ENCODE measurements around the gene BICD2.

Gene BICD2

DNA sequence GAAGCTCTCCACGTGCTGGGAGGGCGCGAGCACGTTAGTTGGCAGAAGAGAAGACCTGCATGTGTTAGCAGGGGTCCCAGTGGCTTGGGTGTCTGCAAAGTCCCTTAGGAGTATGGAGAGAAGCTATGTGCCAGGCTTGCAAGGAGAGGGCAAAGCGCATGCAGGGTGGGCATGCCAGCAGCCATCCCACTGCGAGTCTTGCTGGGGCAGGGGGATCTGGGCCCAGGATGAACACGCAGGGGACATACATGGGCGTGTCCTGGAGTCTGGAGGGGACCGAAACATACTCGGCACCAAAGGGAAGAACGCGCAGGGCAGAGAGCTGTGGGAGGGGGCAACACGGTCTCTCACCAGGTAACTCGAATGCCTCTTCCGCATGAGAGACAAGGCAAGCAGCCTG lies 51.1 kb downstream of the BICD2 start:
- DNase-seq: no peak

DNA sequence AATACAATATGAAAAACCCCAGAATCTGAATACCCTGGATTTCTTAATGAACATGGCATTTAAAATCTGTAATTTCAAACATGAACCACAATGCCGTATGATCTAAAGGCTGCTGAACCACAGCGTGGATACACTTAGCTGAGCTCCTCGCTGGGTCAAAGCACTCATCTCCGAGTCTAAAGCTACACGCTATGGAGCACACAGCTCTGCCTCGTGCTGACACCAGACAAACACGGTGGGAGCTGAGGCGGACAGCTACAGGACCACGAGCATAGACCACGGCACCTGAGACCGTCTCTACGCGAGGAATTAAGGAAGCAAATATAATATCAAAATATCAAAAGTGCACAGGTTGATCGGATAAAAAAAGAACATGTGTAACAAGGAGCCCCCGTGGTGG lies 51.9 kb downstream of the BICD2 start:
- no peak for DNase-seq

DNA sequence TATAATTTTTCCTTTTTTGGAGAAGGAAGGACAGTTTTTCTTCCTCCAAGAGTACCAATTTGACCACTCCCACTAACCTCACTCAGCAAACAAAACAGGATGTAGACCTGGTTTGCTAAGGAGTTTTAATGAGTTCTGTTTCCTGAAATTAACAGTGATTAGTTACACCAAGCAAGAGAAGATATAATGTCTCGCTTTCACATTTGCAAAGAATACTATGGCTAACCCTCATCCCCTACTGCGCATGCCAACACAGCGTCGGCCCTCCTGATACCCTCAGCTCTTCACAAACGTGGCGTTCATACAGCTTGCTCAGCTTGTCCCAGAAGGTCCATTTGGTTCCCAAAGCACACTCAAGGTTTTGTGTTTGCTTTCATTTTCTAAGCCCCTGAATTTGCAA lies 52.8 kb downstream of the BICD2 start:
- DNase-seq: no peak

DNA sequence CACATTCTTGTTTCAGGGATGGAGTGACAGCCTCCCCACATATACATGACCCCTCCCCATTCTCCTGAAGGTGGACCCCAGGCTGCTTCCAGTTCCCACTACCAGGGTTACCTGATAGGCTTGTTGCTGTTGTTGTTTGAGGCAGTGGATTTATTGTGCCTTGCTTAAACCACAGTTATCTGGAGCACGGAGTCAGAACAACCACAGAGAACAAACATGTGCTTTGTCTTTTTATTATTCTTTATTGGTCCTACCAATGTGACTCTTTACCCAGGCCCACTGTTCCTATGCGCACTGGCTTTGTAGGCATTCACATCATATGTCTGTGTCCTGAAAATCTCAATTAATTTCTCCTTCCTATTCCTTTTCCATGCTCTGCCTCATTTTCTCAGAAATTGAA lies 53.5 kb downstream of the BICD2 start:
- DNase-seq: no peak

DNA sequence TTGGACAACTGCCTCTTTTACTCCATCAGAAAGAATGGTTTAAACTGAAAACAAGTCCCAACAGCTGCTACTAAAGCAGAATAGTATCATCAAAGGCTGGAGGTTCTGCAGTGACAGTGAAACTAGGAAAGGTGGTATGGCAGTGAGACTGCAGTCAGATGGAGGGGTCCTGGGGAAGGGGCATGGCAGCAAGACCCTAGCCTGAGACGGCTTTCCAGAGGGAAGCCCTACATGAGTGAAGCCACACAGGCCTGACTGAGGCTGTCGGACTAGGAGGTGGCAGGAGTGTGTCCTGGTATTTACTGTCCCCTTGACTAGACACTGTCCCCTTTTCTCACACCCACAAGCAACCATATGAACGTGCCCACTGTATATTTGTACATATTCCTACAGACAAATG lies 54.3 kb downstream of the BICD2 start:
- DNase-seq: no peak

DNA sequence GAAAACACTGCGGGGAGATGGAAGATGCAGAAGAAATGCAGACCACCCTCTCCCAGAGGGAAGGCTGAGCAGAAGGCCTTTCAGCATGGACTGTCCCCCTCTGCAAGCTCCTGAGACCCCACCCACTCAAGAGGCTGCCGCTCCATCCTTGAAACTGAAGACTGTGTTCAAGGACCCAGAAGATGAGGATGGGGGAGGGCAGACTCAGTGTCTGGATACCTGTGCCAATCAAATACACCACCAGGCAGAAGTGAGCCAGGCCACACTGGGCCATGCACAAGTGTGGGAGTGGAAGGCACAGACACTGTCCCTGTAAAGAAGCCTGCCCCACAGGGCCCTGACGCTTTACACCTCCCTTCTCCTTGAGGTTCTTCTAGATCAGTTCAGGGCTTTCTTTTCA lies 54.7 kb downstream of the BICD2 start:
- DNase-seq: no peak

DNA sequence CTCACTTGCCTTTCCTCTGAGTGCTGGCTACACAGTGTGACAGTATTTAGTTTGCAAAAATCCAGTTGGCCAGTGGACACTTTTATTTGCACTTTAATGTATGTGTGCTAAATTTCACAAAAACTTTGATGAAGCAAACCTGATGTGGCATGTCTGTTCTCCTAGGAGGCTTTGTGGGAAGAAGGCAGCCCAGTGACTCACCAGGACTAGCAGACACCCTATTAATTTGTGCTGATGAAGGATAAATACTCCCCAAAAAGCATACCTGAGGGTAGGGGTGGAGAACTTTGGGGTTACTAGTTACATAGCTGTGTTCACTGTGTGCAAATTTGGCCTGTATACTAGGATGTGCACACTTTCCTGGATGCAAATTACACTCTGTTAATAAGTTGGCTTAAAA lies 55.4 kb downstream of the BICD2 start:
- no peak for DNase-seq

DNA sequence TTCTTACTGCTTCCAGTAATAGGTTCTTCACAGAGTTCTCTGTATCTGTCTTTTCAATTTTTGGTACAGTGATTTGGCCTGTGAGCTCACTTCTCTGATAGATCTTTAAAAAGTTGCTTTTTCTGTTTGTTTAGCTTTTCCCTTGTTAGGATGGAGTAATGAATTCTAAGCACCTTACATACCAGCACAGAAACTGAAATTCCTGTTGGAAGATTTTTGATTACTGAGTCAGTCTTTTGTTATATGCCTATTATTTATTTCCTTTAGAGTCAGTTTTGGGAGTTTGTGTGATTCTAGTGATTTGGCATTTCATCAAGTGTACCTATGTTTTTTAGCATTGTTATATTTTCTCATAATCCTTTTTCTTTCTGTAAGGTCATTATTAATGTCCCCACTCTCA lies 57.1 kb downstream of the BICD2 start:
- DNase-seq: no peak

DNA sequence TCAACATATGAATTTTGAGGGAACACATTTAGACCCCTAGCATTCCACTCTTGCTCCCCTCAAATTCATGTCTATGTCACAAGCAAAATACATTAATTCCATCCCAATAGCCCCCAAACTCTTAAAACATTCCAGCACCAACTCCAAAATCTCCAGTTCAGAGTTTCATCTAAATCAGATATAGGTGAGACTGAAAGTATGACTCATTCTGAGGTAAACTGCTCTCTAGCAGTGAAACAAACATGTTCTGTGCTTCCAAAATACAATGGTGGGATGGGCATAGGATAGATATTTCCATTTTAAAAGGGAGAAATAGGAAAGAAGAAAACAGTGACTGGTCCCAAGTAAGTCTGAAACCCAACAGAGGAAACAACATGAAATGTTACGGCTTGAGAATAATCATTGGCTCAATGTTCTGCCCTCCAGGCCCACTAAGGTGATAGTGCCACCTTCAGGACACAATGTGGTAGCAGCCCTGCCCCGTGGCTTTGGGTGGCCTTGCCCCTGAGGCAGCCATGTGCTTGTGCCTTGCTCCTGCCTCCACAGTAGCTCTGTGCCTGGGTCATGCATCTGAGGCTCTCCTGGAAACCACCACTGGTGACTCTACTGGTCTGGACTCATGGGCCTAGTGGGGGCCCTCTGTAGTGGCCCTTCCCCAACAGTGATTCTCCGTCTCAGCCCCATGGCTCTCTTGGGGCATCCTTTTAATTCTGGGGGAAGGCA lies 58.3 kb downstream of the BICD2 start:
- DNase-seq: no peak

DNA sequence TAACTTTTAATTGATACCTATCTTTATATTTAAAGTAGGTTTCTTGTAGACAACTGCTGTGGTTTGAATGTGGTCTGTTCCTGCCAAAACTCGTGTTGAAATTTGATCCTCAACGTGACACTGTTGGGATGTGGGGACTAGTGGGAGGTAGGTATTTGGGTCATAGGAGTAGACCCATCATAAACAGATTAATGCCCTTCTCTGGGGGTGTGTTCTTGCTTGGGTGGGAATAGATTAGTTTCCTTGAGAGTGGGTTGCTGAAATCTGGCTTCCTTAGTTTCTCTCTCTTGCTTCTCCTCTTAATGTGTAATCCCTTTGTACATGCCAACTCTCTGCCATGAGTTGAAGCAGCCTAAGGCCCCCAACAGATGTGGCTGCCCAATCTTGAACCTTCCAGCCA lies 60.1 kb downstream of the BICD2 start:
- DNase-seq: no peak

DNA sequence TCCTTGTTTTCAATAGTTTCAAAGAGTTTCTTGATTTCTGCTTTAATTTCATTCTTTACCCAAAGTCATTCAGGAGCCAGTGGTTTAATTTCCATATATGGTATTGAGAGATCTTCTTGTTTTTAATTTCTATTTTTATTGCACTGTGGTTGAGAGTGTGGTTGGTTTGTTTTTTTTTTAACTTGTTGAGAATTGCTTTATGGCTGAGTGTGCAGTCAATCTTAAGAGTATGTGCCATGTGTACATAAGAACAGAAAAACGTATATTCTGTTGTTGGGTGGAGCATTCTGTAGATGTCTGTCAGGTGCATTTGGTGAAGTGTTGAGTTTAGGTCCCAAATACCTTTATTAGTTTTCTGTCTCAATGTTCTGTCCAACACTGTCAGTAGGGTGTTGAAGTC lies 68.0 kb downstream of the BICD2 start:
- DNase-seq: no peak

DNA sequence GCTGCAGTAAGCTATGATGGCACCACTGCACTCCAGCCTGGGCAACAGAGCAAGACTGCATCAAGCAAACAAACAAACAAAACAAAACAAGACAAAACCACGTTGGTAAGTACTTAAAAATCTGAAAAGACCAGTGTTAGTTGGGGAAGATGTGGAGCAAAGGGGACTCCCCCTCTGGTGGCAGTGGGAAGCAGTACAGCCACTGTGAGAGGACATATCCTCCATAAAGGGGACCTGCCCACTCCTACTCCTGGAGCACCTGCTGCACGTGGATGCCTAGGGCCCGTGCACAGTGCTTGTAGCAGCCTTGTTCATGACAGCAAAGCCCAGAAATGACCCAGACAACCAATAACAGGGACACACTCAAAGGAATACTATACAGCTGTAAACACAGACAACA lies 77.7 kb downstream of the BICD2 start:
- no peak for DNase-seq

DNA sequence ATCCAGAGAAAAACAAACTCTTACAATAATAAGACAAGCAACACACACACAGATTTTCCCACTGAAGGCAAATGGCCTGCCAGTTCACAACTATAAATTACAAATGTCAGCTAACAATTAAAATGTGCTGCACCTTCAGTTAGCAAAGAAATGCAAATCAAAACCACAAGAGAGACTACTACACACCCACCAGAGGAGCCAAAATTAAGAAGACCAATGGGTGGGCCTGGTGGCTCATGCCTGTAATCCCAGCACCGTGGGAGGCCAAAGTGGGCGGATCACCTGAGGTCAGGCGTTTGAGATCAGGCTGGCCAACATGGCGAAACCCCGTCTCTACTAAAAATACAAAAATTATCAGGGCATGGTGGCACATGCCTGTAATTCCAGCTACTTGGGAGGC lies 79.6 kb downstream of the BICD2 start:
- DNase-seq: no peak

DNA sequence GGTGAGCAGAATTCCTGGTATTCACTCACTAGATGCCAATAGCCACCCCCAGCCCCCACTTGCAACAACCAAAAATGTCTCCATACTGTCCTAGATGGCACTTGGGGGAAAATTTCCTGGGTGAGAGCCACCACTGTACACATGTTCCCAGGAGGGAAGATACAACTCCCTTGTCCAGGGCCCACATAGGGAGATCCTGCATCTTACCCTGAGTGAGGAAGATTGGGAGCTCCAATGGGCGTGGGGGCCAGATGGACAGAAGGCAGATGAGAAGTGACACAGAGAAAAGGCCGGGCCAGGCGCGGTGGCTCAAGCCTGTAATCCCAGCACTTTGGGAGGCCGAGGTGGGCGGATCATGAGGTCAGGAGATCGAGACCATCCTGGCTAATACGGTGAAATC lies 82.4 kb downstream of the BICD2 start:
- no peak for DNase-seq

DNA sequence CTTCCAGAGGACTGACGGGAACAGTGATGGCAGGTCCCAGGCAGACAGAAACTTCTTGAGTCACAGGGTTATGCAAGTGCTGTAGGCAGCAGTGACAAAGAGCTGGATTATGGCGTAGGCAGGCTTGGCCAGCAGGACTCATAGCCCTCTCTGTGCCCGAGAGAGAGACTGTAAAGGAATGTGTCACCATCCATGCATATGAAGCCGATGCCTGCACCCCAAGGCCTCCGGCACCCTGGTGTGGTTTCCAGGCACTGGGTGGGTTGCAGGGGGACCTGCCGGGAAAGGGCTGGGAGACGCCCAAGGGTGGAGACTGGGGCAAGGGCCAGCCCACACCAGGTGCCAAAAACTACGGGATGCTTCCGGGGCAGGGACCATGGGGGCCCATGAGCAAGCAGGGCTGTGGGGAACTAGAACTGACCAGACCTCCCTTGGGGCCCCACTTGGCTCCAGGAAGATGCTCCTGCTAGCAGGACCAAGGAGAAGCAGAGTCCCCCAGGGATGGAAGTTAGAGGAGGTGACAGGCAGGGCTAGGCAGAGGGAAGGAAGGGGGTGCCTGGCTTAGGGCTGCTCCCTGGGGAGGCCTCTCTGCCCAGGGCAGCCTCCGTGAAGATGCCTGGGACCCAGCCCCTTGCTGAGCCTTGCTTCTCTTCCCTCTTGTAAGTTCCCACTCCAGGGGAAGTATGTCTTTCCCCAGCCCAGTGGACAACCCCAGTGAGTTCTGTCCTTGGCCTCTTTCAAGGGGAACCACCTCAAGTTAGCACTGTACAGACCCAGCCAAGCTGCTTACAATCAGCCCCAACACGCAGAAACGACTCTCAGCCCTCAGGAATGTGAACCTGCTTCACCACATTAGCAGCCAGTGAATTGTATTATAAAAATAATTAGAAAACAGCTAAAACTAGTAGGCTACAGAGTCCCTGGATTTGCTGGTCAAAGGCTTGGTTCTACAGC lies 84.2 kb downstream of the BICD2 start:
- DNase-seq: no peak

DNA sequence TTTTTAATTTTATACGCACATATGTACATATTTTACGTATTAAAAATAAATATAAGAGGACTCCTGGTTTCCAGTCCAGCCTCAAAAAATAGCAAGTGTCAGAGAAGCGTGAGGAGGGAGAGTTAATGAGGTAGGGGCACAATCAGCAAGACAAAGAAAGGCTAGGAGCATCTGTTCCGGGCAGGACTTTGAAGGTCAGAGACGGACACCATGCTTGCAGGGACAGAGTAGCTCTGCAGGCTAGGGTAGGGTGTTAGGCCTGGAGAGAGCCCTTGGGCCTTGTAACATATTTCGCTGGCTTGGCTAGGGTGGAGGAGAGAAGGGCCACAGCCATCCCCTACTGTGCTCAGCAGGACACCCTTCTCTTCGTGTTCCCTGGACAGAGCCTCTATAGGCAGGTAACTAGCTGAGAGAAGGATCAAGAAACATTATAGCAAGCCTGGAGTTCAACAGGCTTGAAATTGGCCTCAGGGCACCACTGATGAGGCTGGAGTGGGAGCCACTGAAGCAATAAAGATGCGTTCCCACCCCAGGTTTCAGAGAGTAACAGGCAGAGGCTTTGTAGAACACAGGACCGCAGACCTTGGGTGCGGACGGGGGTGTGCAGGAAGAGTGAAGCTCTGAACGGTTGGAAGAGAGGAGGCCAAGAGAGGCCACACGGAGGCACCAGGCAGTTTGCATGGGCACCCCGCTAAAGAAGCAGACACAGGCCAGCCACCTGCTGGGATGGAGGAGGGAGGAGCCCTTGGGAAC lies 85.0 kb downstream of the BICD2 start:
- no peak for DNase-seq

DNA sequence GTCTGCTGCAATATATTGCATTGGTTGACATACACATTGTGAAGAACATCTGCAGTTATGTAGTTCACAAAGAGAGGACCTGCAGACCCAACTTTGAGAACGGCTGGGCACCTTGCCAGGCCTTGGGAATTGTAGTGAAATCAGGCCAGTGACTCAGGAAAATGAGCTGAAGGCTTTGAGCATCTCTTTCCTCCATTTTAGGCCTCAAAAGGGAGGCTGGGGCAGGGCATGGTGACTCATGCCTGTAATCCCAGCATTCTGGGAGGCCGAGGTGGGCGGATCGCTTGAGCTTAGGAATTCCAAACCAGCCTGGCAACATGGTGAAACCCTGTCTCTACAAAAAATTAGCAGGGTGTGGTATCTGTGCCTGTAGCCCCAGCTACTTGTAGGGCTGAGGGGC lies 93.3 kb downstream of the BICD2 start:
- DNase-seq: no peak

DNA sequence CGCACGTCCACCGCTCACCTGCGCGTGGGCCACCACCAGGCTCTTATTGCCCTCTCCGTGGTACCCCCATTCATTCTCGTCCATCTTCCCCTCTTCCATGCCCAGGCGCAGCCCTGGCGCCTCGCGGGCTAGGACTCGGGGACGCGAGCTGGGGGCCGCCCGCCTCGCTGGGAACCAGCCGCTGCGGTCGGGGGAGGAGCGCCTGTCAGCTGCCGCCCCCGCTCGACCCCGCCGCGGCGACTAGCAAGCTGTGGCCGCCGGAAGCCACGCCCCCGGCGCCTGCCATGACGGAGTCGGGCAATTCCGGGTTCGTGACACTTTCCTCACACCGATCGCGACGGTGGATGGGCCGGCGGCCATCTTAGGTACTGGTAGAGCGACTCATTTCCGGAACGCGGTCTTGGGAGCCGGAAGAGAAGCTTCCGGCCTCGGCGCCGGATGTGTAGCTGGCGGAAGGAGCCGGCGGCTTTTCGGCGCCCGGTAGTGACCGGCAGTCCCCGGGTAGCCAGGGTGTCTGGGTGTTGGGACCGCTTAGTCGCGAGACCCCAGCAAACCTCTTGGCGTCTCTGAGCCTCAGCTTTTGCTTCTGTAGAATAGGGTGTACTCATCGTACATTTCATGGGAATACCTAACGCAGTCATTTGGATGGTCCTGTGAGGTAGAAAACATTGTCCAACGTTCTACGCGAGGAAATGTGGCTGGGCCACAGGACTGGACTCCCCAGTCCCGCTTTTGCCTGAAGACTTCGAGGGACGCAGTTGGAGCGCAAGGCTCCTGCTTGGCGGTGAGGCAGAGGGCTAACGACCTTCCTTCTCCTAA lies 94.5 kb downstream of the BICD2 start, which contains the start of gene IPPK:
Gene IPPK, minus strand, starts transcription at position 242 of the 819 bp plus-strand sequence. Its CDS starts 143 bp downstream, at position 99.
- DNase-seq: peak; percentile 94 to 99

DNA sequence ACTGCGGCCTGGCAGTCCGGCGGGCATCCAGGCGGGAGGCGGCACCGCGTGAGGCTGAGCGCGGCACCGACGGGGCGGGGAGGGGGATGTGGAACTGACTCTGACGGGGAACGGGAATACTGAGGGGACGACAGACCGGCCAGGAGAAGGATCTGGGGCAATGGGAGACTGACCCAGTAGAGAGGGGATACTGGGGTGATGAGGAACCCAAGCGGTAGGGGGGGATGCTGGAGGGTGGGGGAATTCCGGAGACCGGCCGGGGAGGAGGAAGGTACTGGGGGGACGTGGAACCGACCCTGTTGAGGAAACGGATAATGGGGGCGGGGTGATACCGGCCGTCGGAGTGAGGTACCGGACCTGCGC lies 95.1 kb downstream of the BICD2 start:
- DNase-seq: no peak

DNA sequence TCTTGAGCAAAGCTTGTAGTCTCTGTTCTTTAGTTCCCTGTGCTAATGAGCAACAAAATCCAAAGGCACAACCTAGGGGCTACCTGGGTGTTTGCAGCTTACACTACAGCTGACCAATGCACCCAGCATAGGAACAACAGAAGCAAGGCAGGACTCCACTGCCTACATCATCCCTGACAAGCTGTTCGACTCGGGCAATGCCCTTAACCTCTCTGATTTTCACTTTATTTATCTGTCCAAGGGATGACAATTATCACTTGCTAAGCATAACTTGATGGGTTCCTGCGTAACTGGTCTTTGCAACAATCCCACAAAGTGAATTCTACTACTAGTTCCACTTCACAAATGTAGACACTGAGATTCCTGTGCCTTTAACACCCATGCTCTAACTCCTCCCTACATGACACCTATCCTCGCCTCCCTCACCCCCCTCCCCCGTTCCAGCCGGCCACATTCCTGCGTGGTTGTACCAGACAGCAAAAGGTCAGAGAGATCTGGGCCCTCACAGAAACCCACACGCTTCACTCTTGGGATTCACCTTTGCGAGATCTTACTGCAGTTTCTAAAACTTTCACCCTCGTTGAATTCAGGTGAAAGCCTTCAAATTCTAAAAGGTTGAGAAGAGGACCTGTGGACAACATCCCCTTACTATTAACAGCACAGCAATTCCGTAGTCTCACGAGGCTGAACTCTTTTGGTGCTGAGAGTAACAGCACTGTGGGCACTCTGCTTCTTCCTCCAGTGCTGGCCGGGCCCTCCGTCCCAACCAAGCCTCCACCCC lies 95.7 kb downstream of the BICD2 start:
- no peak for DNase-seq

DNA sequence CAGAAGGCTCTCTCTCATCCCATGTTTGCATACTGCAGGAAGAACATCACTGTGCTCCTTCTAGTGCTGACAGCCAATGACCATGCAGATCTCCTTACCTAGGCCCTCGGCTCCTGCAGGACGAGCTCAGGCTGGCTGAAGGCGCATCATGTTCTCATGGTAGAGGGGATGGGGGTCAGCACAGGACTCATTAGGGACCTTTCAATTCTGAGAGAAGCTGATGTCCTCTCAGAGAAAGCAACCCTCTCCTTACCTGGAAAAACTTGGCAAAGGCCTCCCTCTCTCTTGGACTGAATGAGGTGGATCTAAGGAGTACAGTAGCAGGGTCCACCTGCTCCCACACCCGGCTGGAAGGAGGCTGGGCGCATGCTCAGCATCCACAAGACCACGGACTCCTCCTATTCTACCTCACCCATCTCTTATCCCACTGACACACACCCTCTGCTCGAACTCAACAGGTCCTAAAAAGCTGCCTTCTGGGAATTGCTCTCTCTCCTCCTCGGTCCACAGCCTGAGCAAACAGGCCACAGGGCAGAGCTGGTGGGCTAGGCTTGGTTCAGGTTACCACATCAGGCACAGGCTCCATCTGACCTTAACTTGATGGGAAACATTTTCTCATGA lies 97.6 kb downstream of the BICD2 start:
- DNase-seq: no peak

Measured in hippocampal formation (tissue), 2 donors.